Caco-2 (cell line): ENCODE measurements around the gene RGS14. TPM values are rescaled to one million over a fixed set of nuclear protein-coding genes. Genes with fewer than 3 reads are reported as not detected.

ENCODE experiments used
- Bru-seq: library from RNA; stranded (reverse); fragments of 400-500 nt; gene quantifications from one replicate; lab custom pipeline; 2021; lab: Mats Ljungman, UMichigan
- BruChase-seq, 2 experiments: library from RNA; stranded (reverse); fragments of 400-500 nt; gene quantifications; one replicate each; lab custom pipeline; 2021; lab: Mats Ljungman, UMichigan
- BruUV-seq: library from RNA; stranded (reverse); fragments of 400-500 nt; replicated peaks from 2 replicates; lab custom pipeline; 2021; lab: Mats Ljungman, UMichigan
- CTCF ChIA-PET: fragments of 300-600 bp; sonication (Branson Sonifier 250); formaldehyde crosslinking; loops from one replicate; lab custom pipeline; 2022; ENCODE audit warnings: antibody characterized with exemption; lab: Charles Lee
- POLR2A ChIA-PET: fragments of 300-600 bp; sonication (Branson Sonifier 250); formaldehyde crosslinking; loops from one replicate; lab custom pipeline; 2022; ENCODE audit warnings: antibody characterized with exemption; lab: Charles Lee
- DNase-seq, 2 experiments: peaks; one replicate each; pipeline versions ENCODE4 v3.0.0 to v3.0.0-alpha.2; 2020 to 2022
- H3K27me3 ChIP-seq: replicated peaks from 2 replicates; pipeline ENCODE4 v1.6.0; 2011; ENCODE audit warnings: low read length; ENCODE audit not compliant: control insufficient read depth, insufficient read depth
- H3K36me3 ChIP-seq: 2 replicates; pipeline ENCODE4 v1.5.1; 2011; ENCODE audit warnings: low read length; ENCODE audit not compliant: control insufficient read depth, insufficient read depth
- H3K4me1 ChIP-seq: fragments of 250-450 bp; sonication (Bioruptor Pico); 2 replicates; pipeline ENCODE4 v1.5.1; 2020; ENCODE audit warnings: mild to moderate bottlenecking
- H3K4me3 ChIP-seq: 2 replicates; pipeline ENCODE4 v1.5.1; 2011; ENCODE audit warnings: low read depth, mild to moderate bottlenecking, control low read depth, low read length
- H3K9me3 ChIP-seq: fragments of 250-450 bp; sonication (Bioruptor Pico); 2 replicates; pipeline ENCODE4 v1.5.1; 2020; ENCODE audit warnings: mild to moderate bottlenecking, moderate library complexity
- H3K27ac Mint-ChIP-seq: one replicate; pipeline ENCODE4 v1.8.0; 2022; ENCODE audit warnings: mixed read lengths; ENCODE audit not compliant: unreplicated experiment
- H3K27me3 Mint-ChIP-seq: one replicate; pipeline ENCODE4 v1.8.0; 2022; ENCODE audit warnings: mixed read lengths; ENCODE audit not compliant: insufficient read depth, unreplicated experiment
- H3K36me3 Mint-ChIP-seq: one replicate; pipeline ENCODE4 v1.8.0; 2022; ENCODE audit warnings: mild to moderate bottlenecking, mixed read lengths; ENCODE audit not compliant: insufficient read depth, unreplicated experiment
- H3K4me1 Mint-ChIP-seq: one replicate; pipeline ENCODE4 v1.8.0; 2022; ENCODE audit warnings: low read depth, mixed read lengths; ENCODE audit not compliant: unreplicated experiment
- H3K4me3 Mint-ChIP-seq: one replicate; pipeline ENCODE4 v1.8.0; 2022; ENCODE audit warnings: mild to moderate bottlenecking, moderate library complexity, mixed read lengths; ENCODE audit not compliant: unreplicated experiment
- H3K9me3 Mint-ChIP-seq: one replicate; pipeline ENCODE4 v1.8.0; 2022; ENCODE audit warnings: mixed read lengths; ENCODE audit not compliant: unreplicated experiment
- CTCF ChIP-seq, 2 experiments: fragments of 200-600 bp in 1 of 2; IDR thresholded peaks; 1 replicate in 1 of 2; 2 replicates in 1 of 2; pipeline versions ENCODE4 v1.5.1 to v1.8.0; 2011 to 2022; ENCODE audit warnings: antibody characterized with exemption in 1 of 2, control low read depth in 1 of 2, inconsistent platforms in 1 of 2, low read depth in 1 of 2, low read length in 1 of 2, mild to moderate bottlenecking in 1 of 2, moderate library complexity in 1 of 2; ENCODE audit not compliant: insufficient read depth in 1 of 2, severe bottlenecking in 1 of 2, unreplicated experiment in 1 of 2
- intact Hi-C: fragments of 100-400 bp; cut with micrococcal nuclease; formaldehyde crosslinking; loops from one replicate; pipeline ENCODE4 v1.10.0; 2022; ENCODE audit not compliant: unreplicated experiment
- long read RNA-seq: library from polyadenylated mRNA; stranded (forward); transcript quantifications from one replicate; pipeline ENCODE4 v2.0.0, GENCODE V29; 2022
- total RNA-seq: library from RNA; stranded (reverse); gene quantifications from 2 replicates; pipeline ENCODE4 v1.2.3, GENCODE V29; 2022

The RGS14 gene, protein sequence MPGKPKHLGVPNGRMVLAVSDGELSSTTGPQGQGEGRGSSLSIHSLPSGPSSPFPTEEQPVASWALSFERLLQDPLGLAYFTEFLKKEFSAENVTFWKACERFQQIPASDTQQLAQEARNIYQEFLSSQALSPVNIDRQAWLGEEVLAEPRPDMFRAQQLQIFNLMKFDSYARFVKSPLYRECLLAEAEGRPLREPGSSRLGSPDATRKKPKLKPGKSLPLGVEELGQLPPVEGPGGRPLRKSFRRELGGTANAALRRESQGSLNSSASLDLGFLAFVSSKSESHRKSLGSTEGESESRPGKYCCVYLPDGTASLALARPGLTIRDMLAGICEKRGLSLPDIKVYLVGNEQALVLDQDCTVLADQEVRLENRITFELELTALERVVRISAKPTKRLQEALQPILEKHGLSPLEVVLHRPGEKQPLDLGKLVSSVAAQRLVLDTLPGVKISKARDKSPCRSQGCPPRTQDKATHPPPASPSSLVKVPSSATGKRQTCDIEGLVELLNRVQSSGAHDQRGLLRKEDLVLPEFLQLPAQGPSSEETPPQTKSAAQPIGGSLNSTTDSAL
- total RNA-seq (15.2 and 16.7 TPM in 2 replicates), Bru-seq, nascent RNA (percentile 23 among the genes with signal in this experiment), BruChase-seq, experiment 1, labeled RNA remaining after a 2-hour chase (percentile 39 among the genes with signal in this experiment), BruChase-seq, experiment 2, labeled RNA remaining after a 6-hour chase (percentile 24 among the genes with signal in this experiment)
- long read RNA-seq, transcript RGS14-207 (4 exons, 590 nt) = major isoform, 11 of 28 reads
- long read RNA-seq, partial matches to known transcripts = 9 of 28 reads
- long read RNA-seq, other reads (novel, unspliced or antisense) = 2 of 28 reads

- Mint-ChIP-seq H3K27ac (no peak within 1 kb of the TSS), H3K4me1 (peaks cover 14% of the 10 kb centered on the region), H3K4me3 (no peak within 1 kb of the TSS), H3K9me3 (peaks cover 15% of the 10 kb centered on the region), H3K27me3 (no peaks in the 10 kb centered on the region), H3K36me3 (no peaks in the 10 kb centered on the region)
- DNase-seq = no peak
- TF ChIP-seq CTCF (IDR thresholded peaks at IDR 0.05; ENCODE audit: insufficient read depth in 1 of 2, low read depth in 1 of 2, low read length in 1 of 2, severe bottlenecking in 1 of 2, unreplicated experiment in 1 of 2) = no peak
- POLR2A ChIA-PET = no interaction called here
- CTCF ChIA-PET = no interaction called here
- Histone ChIP-seq H3K4me1 (no peaks in the 10 kb centered on the region), H3K9me3 (no peaks in the 10 kb centered on the region), H3K36me3 (no peaks in the 10 kb centered on the region), H3K4me3 (no peak within 1 kb of the TSS), H3K27me3 (no peaks in the 10 kb centered on the region)
- intact Hi-C loops = no loop called here
- BruUV-seq = no TSS peak
These were observed at the start of gene RGS14 for GRCh38 chr5:177357459-177358351. RGS14 (plus strand) TSS chr5:177357924; CDS start chr5:177358025, 101 bp downstream.

DNA sequence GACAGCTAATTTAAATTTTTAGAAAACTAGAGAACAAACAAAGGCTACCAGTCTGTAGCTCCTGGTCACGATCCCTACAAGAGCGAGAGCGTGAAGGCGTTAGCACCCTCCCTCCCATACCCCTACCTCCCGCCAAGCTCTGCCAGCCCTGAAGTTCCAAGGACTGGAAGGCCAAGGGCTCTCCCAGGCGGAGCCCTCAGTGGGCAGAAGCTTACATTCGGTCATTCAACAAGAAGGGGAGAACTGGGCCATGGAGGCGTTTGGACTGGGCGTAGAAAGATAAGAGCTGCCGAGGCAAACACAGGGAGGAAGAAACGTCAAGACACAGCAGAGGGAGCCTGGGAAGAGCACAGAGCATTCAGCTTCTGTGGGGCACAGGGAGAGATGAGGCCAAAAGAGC is 49.0 kb upstream of the RGS14 start:
- no peak for DNase-seq
- intact Hi-C loops = no loop called here
- peak overlapping the region; percentile 58 for H3K27ac Mint-ChIP-seq
- ChIA-PET CTCF (interaction anchor here (0.6 to 3.7 kb wide), 10 partner anchors 10 to 222 kb away, joined by 3 to 33 read pairs (median 8); partner anchors contain the start of genes FGFR4 and PDLIM7), POLR2A (no interaction called here)
- H3K9me3 Mint-ChIP-seq = no peaks in the 10 kb centered on the region
- H3K4me3 Mint-ChIP-seq = peak overlapping the region; percentile 35
- Histone ChIP-seq H3K4me3 (no peak overlapping the region), H3K9me3 (no peaks in the 10 kb centered on the region), H3K27me3 (no peaks in the 10 kb centered on the region), H3K36me3 (peaks cover 7% of the 10 kb centered on the region), H3K4me1 (peaks cover 16% of the 10 kb centered on the region)
- peaks cover 13% of the 10 kb centered on the region for H3K4me1 Mint-ChIP-seq
- no peak for TF ChIP-seq CTCF (IDR thresholded peaks at IDR 0.05; ENCODE audit: insufficient read depth in 1 of 2, low read depth in 1 of 2, low read length in 1 of 2, severe bottlenecking in 1 of 2, unreplicated experiment in 1 of 2)
- H3K36me3 Mint-ChIP-seq = peaks cover 73% of the 10 kb centered on the region
- BruUV-seq = no TSS peak
- H3K27me3 Mint-ChIP-seq = no peaks in the 10 kb centered on the region
